ENCODE results near the gene HOMEZ.

HOMEZ gene

DNA sequence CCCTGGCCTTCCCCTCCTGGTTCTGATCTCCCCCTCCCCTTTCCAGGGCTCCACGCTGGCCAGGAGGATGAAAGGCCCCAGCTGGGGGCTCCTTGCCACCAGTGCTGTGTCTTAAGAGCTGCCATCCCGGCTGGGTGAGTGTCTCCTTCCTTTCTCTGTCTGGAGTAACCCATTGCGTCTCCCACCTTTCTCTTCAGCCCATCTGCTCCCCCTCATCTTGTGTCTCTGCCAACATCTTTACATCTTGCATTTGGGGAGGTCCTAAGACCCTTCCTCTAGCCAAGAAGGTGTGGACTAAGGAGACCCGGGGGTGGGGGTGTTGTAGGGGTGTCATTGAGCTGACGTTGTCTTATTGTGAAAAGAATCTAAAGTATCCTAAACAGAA is 21.2 kb upstream of the HOMEZ start:
- DNase-seq: no peak

GRCh38 chr14:23306412-23307145 is 20.6 kb upstream of the HOMEZ start, which contains the start of gene BCL2L2:
Gene BCL2L2, plus strand, starts transcription at chr14:23306833. Its CDS starts 935 bp downstream, at chr14:23307768.
- DNase-seq: peak; percentile 83

GRCh38 chr14:23302290-23303225 is 16.6 kb upstream of the HOMEZ start, which contains the start of gene PPP1R3E:
Gene PPP1R3E, minus strand, starts transcription at chr14:23302859. Its CDS starts 283 bp downstream, at chr14:23302576.
- peak; percentile 74 for DNase-seq

GRCh38 chr14:23301969-23302289 is 16.0 kb upstream of the HOMEZ start:
- DNase-seq: no peak

GRCh38 chr14:23301288-23301968 is 15.5 kb upstream of the HOMEZ start:
- peak; percentile 97 for DNase-seq

- DNase-seq: no peak
Measured at GRCh38 chr14:23300687-23301223, 14.8 kb upstream of the HOMEZ start.

DNA sequence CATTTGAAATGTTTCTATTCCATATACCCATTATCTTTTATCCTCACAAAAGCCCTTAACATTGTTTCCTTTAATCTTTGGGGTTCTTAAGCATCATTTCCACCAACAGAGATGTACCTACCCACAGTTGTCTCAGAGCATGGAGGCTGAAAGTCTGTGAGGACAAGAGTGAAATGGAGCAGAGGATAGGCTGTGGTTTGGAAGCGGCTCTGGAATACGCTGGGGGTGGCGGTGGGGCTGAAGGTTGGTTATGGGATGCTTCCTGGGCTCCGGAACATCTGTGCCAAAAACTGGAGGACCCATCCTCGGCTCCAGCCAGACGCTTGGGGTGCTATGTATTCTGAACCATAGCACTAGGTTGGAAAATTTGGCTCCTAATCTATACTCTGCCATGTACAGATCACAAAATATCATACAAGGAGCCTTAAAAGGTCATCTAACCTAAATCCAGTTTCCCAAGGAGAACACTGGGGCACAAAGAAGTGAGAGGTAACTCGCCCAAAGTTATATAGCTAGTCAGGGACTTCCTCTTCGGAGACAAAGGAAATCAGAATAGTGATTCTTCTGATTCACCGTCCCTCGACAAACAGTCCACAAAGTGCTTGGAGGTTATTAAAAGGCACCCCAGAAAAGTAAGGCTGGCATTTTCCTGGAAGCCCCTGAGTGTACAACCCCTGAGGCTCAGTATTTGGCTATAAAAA is 14.2 kb upstream of the HOMEZ start:
- no peak for DNase-seq

GRCh38 chr14:23299211-23299957 is 13.5 kb upstream of the HOMEZ start:
- peak; percentile 73 for DNase-seq

DNA sequence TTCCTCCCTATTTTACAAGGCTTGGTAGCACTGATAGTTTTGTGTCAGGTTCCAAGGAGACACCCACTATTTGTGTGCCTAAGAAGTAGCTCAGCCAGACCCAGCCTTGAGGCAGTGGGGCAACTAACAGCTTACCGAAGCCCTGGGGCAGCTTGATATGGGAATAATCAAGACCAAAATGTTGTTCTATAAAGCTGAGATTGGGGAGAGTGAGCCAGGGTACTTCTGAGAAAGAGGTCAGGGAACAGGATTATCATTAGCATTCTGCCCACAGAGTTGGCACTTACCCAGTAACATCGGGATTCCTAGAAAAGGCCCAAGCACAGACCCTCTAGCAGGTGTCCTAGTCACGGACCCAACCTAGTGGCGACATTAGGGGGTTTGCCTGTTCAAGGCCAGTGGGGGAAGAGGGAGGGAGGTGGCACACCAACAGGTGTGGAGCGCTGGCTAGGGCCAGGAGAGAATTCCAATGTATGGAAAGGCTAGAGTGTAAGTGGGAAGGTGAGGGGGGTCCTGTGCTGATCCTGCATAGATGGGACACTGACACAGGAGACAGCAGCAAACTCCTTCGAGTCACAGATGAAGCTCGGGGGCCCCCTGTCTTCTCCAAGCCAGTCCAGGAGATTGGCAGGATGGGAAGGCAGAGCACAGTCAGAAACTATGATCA is 11.8 kb upstream of the HOMEZ start:
- peak; percentile 91 for DNase-seq

GRCh38 chr14:23297096-23297495 is 11.2 kb upstream of the HOMEZ start:
- no peak for DNase-seq

- no peak for DNase-seq
Measured at GRCh38 chr14:23296012-23296777, 10.3 kb upstream of the HOMEZ start.

DNA sequence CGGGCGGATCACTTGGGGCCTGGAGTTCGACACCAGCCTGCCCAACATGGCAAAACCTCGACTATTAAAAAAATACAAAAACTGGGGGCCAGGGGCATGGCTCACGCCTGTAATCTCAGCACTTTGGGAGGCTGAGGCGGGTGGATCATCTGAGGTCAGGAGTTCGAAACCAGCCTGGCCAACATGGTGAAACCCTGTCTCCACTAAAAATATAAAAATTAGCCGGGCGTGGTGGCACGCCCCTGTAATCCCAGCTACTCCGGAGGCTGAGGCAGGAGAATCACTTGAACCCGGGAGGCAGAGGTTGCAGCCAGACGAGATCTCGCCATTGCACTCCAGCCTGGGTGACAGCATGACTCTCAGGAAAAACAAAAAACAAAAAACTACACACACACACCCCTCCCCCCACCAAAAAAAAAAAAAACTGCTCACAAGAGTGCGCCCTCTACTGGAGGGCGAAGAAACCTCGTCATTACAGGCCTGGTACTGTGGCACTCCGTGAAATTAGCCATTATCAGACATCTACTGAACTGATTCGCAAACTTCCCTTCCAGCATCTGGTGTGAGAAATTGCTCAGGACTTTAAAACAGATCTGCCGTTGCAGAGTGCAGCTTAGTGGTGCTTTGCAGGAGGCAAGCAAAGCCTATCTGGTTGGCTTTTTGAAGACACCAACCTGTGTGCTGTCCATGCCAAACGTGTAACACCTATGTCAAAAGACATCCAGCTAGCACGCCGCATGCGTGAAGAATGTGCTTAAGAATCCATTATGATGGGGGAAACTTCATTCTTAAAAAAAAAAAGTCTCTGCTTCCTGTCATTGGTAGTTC is 9.0 kb upstream of the HOMEZ start:
- DNase-seq: peak; percentile 79

GRCh38 chr14:23286902-23287479 is 1.1 kb upstream of the HOMEZ start:
- DNase-seq: no peak

GRCh38 chr14:23285530-23286019 is 357 bp downstream of the HOMEZ start:
- DNase-seq: peak; percentile 43

- peak; percentile 54 for DNase-seq
Measured at GRCh38 chr14:23284654-23285529, 1.0 kb downstream of the HOMEZ start.

GRCh38 chr14:23281247-23281646 is 4.7 kb downstream of the HOMEZ start:
- DNase-seq: no peak

- peak; percentile 82 for DNase-seq
Measured at GRCh38 chr14:23277928-23278327, 8.0 kb downstream of the HOMEZ start.

DNA sequence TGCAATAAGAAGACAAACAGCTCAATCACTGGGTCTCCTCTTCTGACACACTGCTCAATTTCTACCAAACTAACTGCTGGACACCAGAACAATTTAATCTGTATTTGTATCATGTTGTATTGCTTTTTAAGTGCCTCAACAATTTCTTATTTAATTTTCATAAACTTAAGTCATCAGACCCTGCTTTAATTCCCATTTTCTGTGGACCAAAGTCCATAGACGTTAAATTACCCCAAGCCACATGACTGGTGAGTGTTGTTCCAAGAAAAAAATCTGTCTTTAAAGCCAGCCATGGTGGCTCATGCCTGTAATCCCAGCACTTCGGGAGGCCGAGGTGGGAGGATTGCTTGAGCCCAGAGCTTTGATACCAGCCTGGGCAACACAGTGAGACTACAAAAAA is 8.7 kb downstream of the HOMEZ start:
- no peak for DNase-seq

Measured in hematopoietic multipotent progenitor cell treated with erythropoietin and hydrocortisone succinate and interleukin-3 and kit ligand, for 8 days (in vitro differentiated cells).